Cardiac muscle cell (in vitro differentiated cells and primary cell): Measurements from ENCODE around the gene FN3K. TPM values are rescaled to one million over a fixed set of nuclear protein-coding genes. Genes with fewer than 3 reads are reported as not detected.

Experiments
- DNase-seq, 2 donors: peaks; one replicate each; pipeline versions ENCODE4 v3.0.0 to v3.0.0-alpha.2; 2010 to 2017; ENCODE audit warnings: low read depth in 1 of 2, low spot score in 1 of 2
- H3K27ac ChIP-seq: fragments of 200-600 bp; sonication (generic); 2 replicates; pipeline ENCODE4 v1.5.1; 2016
- H3K27me3 ChIP-seq: fragments of 200-600 bp; sonication (generic); 2 replicates; pipeline ENCODE4 v1.6.0; 2016; ENCODE audit warnings: control low read depth
- H3K36me3 ChIP-seq: fragments of 200-600 bp; sonication (generic); 2 replicates; pipeline ENCODE4 v1.5.1; 2016; ENCODE audit warnings: control low read depth
- H3K4me1 ChIP-seq: fragments of 200-600 bp; sonication (generic); 2 replicates; pipeline ENCODE4 v1.8.1; 2017; ENCODE audit warnings: low read depth, mild to moderate bottlenecking, mixed run types
- H3K4me3 ChIP-seq: fragments of 200-600 bp; sonication (generic); 2 replicates; pipeline ENCODE4 v1.5.1; 2016; ENCODE audit warnings: mild to moderate bottlenecking
- H3K9me3 ChIP-seq: fragments of 200-600 bp; sonication (generic); 2 replicates; pipeline ENCODE4 v1.5.1; 2017; ENCODE audit warnings: low read depth, mild to moderate bottlenecking, control low read depth
- polyA plus RNA-seq: library from polyadenylated mRNA; unstranded; fragments of >200 nt; fragmentation: Nextera tagmentation; extraction: Ambion mirVana; gene quantifications from 2 replicates; pipeline ENCODE4 v1.2.1, GENCODE V29; 2016
- total RNA-seq: library from RNA; depleted of rRNA; stranded (reverse); fragments of >200 nt; gene quantifications from 2 replicates; pipeline ENCODE4 v1.2.3, GENCODE V29; 2016
- TF ChIP-seq, protein P1 (sequence below): IDR thresholded peaks from 2 replicates; pipeline ENCODE4 v1.5.1; 2012; ENCODE audit warnings: low read depth, mild to moderate bottlenecking, low read length

The FN3K gene
- total and polyA plus RNA-seq, 2 experiments from 2014 or later: 10.3 to 20.6 TPM

- no peaks in the 10 kb centered on the region for H3K36me3 ChIP-seq
- no peak overlapping the region for H3K4me3 ChIP-seq
- no peak for DNase-seq
- peaks cover 1% of the 10 kb centered on the region for H3K27me3 ChIP-seq
- TF ChIP-seq, protein P1, sequence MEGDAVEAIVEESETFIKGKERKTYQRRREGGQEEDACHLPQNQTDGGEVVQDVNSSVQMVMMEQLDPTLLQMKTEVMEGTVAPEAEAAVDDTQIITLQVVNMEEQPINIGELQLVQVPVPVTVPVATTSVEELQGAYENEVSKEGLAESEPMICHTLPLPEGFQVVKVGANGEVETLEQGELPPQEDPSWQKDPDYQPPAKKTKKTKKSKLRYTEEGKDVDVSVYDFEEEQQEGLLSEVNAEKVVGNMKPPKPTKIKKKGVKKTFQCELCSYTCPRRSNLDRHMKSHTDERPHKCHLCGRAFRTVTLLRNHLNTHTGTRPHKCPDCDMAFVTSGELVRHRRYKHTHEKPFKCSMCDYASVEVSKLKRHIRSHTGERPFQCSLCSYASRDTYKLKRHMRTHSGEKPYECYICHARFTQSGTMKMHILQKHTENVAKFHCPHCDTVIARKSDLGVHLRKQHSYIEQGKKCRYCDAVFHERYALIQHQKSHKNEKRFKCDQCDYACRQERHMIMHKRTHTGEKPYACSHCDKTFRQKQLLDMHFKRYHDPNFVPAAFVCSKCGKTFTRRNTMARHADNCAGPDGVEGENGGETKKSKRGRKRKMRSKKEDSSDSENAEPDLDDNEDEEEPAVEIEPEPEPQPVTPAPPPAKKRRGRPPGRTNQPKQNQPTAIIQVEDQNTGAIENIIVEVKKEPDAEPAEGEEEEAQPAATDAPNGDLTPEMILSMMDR: no peak
- no peaks in the 10 kb centered on the region for H3K4me1 ChIP-seq
- no peaks in the 10 kb centered on the region for H3K9me3 ChIP-seq
- no peak overlapping the region for H3K27ac ChIP-seq
Measured at GRCh38 chr17:82690786-82691489, 44.5 kb upstream of the FN3K start.

- H3K27me3 ChIP-seq: peaks cover 9% of the 10 kb centered on the region
- no peaks in the 10 kb centered on the region for H3K9me3 ChIP-seq
- no peaks in the 10 kb centered on the region for H3K36me3 ChIP-seq
- no peak overlapping the region for H3K4me3 ChIP-seq
- DNase-seq: no peak
- TF ChIP-seq, protein P1: no peak
- H3K27ac ChIP-seq: no peak overlapping the region
- H3K4me1 ChIP-seq: no peaks in the 10 kb centered on the region
Measured at GRCh38 chr17:82691714-82692113, 43.7 kb upstream of the FN3K start.

- TF ChIP-seq, protein P1: no peak
- Histone ChIP-seq H3K9me3 (no peaks in the 10 kb centered on the region), H3K36me3 (no peaks in the 10 kb centered on the region), H3K27ac (no peak overlapping the region), H3K27me3 (peaks cover 14% of the 10 kb centered on the region), H3K4me3 (no peak overlapping the region), H3K4me1 (no peaks in the 10 kb centered on the region)
- no peak for DNase-seq
Measured at GRCh38 chr17:82692268-82692667, 43.1 kb upstream of the FN3K start.

DNA sequence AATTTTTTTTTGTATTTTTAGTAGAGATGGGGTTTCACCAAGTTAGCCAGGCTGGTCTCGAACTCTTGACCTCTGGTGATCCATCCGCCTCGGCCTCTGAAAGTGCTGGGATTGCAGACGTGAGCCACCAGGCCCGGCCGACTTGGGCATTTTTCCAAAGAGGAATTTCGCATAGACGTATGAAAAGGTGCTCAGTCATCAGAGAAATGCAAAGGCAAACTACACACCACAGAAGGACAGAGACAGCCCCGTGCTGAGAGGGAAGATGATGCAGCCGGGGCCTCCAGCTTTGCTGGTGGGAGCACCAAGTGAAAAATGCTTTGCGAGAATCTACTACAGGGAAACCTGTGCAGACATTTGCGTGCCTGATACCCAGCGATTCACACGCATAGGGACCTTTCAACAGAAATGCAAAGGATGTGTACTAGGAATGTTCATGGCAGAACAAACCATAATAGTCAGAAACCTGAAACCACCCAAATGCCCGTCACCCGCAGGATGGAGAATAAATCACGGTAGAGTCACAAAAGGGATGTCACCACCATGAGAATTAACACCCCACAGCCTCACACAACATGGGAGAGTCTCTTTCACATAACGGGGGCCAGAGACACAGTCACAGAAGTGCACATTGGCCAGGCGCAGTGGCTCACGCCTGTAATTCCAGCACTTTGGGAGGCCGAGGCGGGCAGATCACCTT is 42.1 kb upstream of the FN3K start:
- H3K4me1 ChIP-seq: no peaks in the 10 kb centered on the region
- no peak overlapping the region for H3K4me3 ChIP-seq
- TF ChIP-seq, protein P1: no peak
- DNase-seq: no peak
- H3K27ac ChIP-seq: no peak overlapping the region
- H3K36me3 ChIP-seq: no peaks in the 10 kb centered on the region
- no peaks in the 10 kb centered on the region for H3K9me3 ChIP-seq
- H3K27me3 ChIP-seq: peaks cover 23% of the 10 kb centered on the region

DNA sequence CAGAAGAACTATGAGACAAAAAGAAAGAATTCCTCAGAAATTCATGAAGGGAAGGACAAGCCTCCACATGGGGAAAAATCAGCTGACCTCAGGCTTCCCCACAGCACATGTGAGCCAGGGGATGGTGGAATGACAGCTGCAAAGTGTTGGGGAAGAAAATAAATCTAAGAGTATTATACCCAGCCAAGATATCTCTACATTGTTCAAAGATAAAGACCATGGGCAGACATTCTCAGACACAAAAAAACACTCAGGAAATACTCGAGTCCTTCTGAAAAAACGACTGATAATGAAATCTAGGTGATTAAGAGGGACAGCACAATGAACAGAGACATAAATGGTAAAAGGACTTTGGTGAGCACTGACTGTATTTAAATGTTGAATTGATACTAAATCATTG is 40.8 kb upstream of the FN3K start:
- DNase-seq: no peak
- Histone ChIP-seq H3K27ac (no peak overlapping the region), H3K4me3 (no peak overlapping the region), H3K4me1 (no peaks in the 10 kb centered on the region), H3K27me3 (peaks cover 27% of the 10 kb centered on the region), H3K36me3 (no peaks in the 10 kb centered on the region), H3K9me3 (no peaks in the 10 kb centered on the region)
- TF ChIP-seq, protein P1: no peak
